ENCODE results near the gene AGPAT1.

GRCh38 chr6:32216285-32216684, 40.4 kb upstream of the AGPAT1 start:
- no peak for TF ChIP-seq CTCF (IDR thresholded peaks at IDR 0.05 in 2 of 3, conservative IDR thresholded peaks at IDR 0.05 in 1 of 3; ENCODE audit: borderline replicate concordance in 1 of 3, insufficient read depth in 1 of 3, low read depth in 2 of 3, low read length in 2 of 3)
- TF ChIP-seq POLR2AphosphoS5 (IDR thresholded peaks at IDR 0.05; ENCODE audit: low read depth, low read length): no peak
- no peak for TF ChIP-seq POLR2A (IDR thresholded peaks at IDR 0.05; ENCODE audit: borderline replicate concordance, extremely low read depth, insufficient read depth, insufficient read length)
- TF ChIP-seq EZH2 (IDR thresholded peaks at IDR 0.05): no peak
- TF ChIP-seq JUND (IDR thresholded peaks at IDR 0.05): no peak
- TF ChIP-seq YY1 (IDR thresholded peaks at IDR 0.05; ENCODE audit: extremely low read depth, insufficient replicate concordance, low read depth, low read length): no peak
- no peak for TF ChIP-seq TCF7L2 (IDR thresholded peaks at IDR 0.05; ENCODE audit: borderline replicate concordance, extremely low read depth, insufficient read depth, insufficient read length)
- no peak for TF ChIP-seq SIN3A (IDR thresholded peaks at IDR 0.05; ENCODE audit: low read depth)
- TF ChIP-seq ZNF274 (IDR thresholded peaks at IDR 0.05; ENCODE audit: low read depth, low read length): no peak
- TF ChIP-seq MAX (IDR thresholded peaks at IDR 0.05): no peak
- no peak for TF ChIP-seq ZBTB33 (IDR thresholded peaks at IDR 0.05; ENCODE audit: extremely low read depth, insufficient replicate concordance, low read length)
- no peak for TF ChIP-seq REST (IDR thresholded peaks at IDR 0.05; ENCODE audit: low read depth)

Measured in HCT116 (cell line).